H1 (cell line): ENCODE measurements around the gene FAM76B. TPM values are rescaled to one million over a fixed set of nuclear protein-coding genes. Genes with fewer than 3 reads are reported as not detected.

Source experiments
- CTCF ChIA-PET: fragments of 300-600 bp; sonication (Branson Sonifier 250); formaldehyde crosslinking; loops from one replicate; lab custom pipeline; 2021; ENCODE audit not compliant: partially characterized antibody; lab: Charles Lee
- POLR2A ChIA-PET: fragments of 300-600 bp; sonication (Branson Sonifier 250); formaldehyde crosslinking; loops from one replicate; lab custom pipeline; 2021; ENCODE audit warnings: inconsistent platforms; ENCODE audit not compliant: partially characterized antibody; lab: Charles Lee
- DNase-seq, 2 experiments: peaks; one replicate each; pipeline versions ENCODE4 v3.0.0 to v3.0.0-alpha.2; 2010 to 2022; ENCODE audit warnings: low spot score in 2 of 2, low read depth in 1 of 2, mixed read lengths in 1 of 2
- FAIRE-seq: peaks from 2 replicates; lab custom pipeline; 2011; peaks lifted over from hg19 to GRCh38; lab: Jason Lieb, UNC
- H2AFZ ChIP-seq: 2 replicates; pipeline ENCODE4 v1.8.1; 2012; ENCODE audit warnings: low read length, inconsistent platforms
- H2AK5ac ChIP-seq: 2 replicates; pipeline ENCODE4 v1.6.1; 2013; ENCODE audit warnings: low read depth, low read length
- H2BK120ac ChIP-seq: replicated peaks from 2 replicates; pipeline ENCODE3; 2013; ENCODE audit warnings: low read depth, low read length, inconsistent platforms
- H2BK12ac ChIP-seq: 2 replicates; pipeline ENCODE4 v1.6.1; 2013; ENCODE audit warnings: low read depth, low read length
- H2BK15ac ChIP-seq: 2 replicates; pipeline ENCODE4 v1.6.1; 2013; ENCODE audit warnings: low read length
- H2BK20ac ChIP-seq: 2 replicates; pipeline ENCODE4 v1.6.1; 2013; ENCODE audit warnings: low read length
- H2BK5ac ChIP-seq: 2 replicates; pipeline ENCODE4 v1.6.1; 2013; ENCODE audit warnings: low read depth, low read length
- H3K14ac ChIP-seq: 2 replicates; pipeline ENCODE4 v1.6.1; 2013; ENCODE audit warnings: inconsistent platforms; ENCODE audit not compliant: insufficient read length
- H3K18ac ChIP-seq: 2 replicates; pipeline ENCODE4 v1.6.1; 2013; ENCODE audit warnings: low read length; ENCODE audit errors: extremely low read depth
- H3K23ac ChIP-seq: 2 replicates; pipeline ENCODE4 v1.6.1; 2013; ENCODE audit warnings: inconsistent platforms; ENCODE audit not compliant: insufficient read length
- H3K23me2 ChIP-seq: 2 replicates; pipeline ENCODE4 v1.6.1; 2013; ENCODE audit warnings: low read depth, low read length
- H3K27ac ChIP-seq: 2 replicates; pipeline ENCODE4 v1.6.1; 2011; ENCODE audit warnings: low read depth, low read length, inconsistent platforms
- H3K27me3 ChIP-seq, 4 experiments: replicated peaks in 1 of 4; 1 replicate in 1 of 4; 2 replicates in 3 of 4; pipeline versions ENCODE4 v1.6.1 to v1.8.1; 2011 to 2013; ENCODE audit warnings: low read length in 3 of 4, mild to moderate bottlenecking in 3 of 4, inconsistent platforms in 2 of 4, mixed read lengths in 2 of 4, moderate library complexity in 1 of 4; ENCODE audit not compliant: control insufficient read depth in 3 of 4, insufficient read depth in 3 of 4; ENCODE audit errors: extremely low read depth in 1 of 4
- H3K36me3 ChIP-seq, 4 experiments: 2 replicates each; pipeline versions ENCODE4 v1.6.1 to v1.8.1; 2011 to 2013; ENCODE audit warnings: mild to moderate bottlenecking in 4 of 4, low read length in 3 of 4, moderate library complexity in 2 of 4, control low read depth in 1 of 4, inconsistent platforms in 1 of 4; ENCODE audit not compliant: insufficient read depth in 4 of 4, control insufficient read depth in 2 of 4
- H3K4ac ChIP-seq: replicated peaks from 2 replicates; pipeline ENCODE3; 2013; ENCODE audit warnings: low read length, low read depth, mixed read lengths, inconsistent platforms; ENCODE audit not compliant: insufficient read length
- H3K4me1 ChIP-seq, 4 experiments: replicated peaks in 1 of 4; 1 replicate in 1 of 4; 2 replicates in 3 of 4; pipeline versions ENCODE4 v1.6.1 to v1.8.1; 2011 to 2013; ENCODE audit warnings: low read length in 3 of 4, inconsistent platforms in 2 of 4, mixed read lengths in 1 of 4; ENCODE audit not compliant: insufficient read depth in 4 of 4, control insufficient read depth in 3 of 4
- H3K4me2 ChIP-seq, 2 experiments: 2 replicates each; pipeline versions ENCODE4 v1.6.1 to v1.8.1; 2011 to 2013; ENCODE audit warnings: low read depth in 2 of 2, low read length in 2 of 2, control low read depth in 1 of 2, inconsistent platforms in 1 of 2, mild to moderate bottlenecking in 1 of 2; ENCODE audit not compliant: insufficient read depth in 1 of 2
- H3K4me3 ChIP-seq, 4 experiments: fragments of 200-600, 300-600 bp in 1 of 4; sonication (generic), shearing (Covaris generic), sonication (Bioruptor Twin) in 1 of 4; 2 replicates each; pipeline versions ENCODE4 v1.5.1 to v1.8.1; 2011 to 2016; ENCODE audit warnings: low read length in 4 of 4, low read depth in 3 of 4, control low read depth in 2 of 4, inconsistent platforms in 2 of 4, mild to moderate bottlenecking in 2 of 4, mixed read lengths in 1 of 4, moderate library complexity in 1 of 4; ENCODE audit not compliant: insufficient read depth in 2 of 4; ENCODE audit errors: extremely low read depth in 1 of 4
- H3K56ac ChIP-seq: replicated peaks from 2 replicates; pipeline ENCODE3; 2013; ENCODE audit warnings: low read depth, mild to moderate bottlenecking, mixed read lengths, low read length, inconsistent platforms; ENCODE audit not compliant: insufficient read length
- H3K79me1 ChIP-seq: 2 replicates; pipeline ENCODE4 v1.6.1; 2013; ENCODE audit warnings: low read depth, low read length, control low read depth
- H3K79me2 ChIP-seq, 2 experiments: 2 replicates each; pipeline versions ENCODE4 v1.6.1 to v1.8.1; 2012 to 2013; ENCODE audit warnings: low read length in 2 of 2, mild to moderate bottlenecking in 2 of 2, inconsistent platforms in 1 of 2; ENCODE audit not compliant: insufficient read depth in 2 of 2, control insufficient read depth in 1 of 2
- H3K9ac ChIP-seq, 4 experiments: replicated peaks in 1 of 4; 1 replicate in 1 of 4; 2 replicates in 3 of 4; pipeline versions ENCODE4 v1.6.1 to v1.8.1; 2011 to 2013; ENCODE audit warnings: low read depth in 3 of 4, low read length in 3 of 4, control low read depth in 2 of 4, mild to moderate bottlenecking in 2 of 4, moderate library complexity in 2 of 4, inconsistent platforms in 1 of 4; ENCODE audit errors: extremely low read depth in 1 of 4
- H3K9me3 ChIP-seq, 2 experiments: 2 replicates each; pipeline versions ENCODE4 v1.6.1 to v1.8.1; 2012 to 2013; ENCODE audit warnings: mild to moderate bottlenecking in 2 of 2, moderate library complexity in 2 of 2, control low read depth in 1 of 2, inconsistent platforms in 1 of 2, low read depth in 1 of 2, low read length in 1 of 2, mixed read lengths in 1 of 2; ENCODE audit not compliant: insufficient read depth in 2 of 2
- H4K20me1 ChIP-seq, 2 experiments: replicated peaks in 1 of 2; 2 replicates each; pipeline versions ENCODE3 to v1.8.1; 2011 to 2013; ENCODE audit warnings: inconsistent platforms in 2 of 2, low read length in 2 of 2, mild to moderate bottlenecking in 1 of 2; ENCODE audit not compliant: insufficient read depth in 2 of 2, control insufficient read depth in 1 of 2
- H4K5ac ChIP-seq: 2 replicates; pipeline ENCODE4 v1.6.1; 2013; ENCODE audit warnings: low read length, low read depth, mixed read lengths, inconsistent platforms; ENCODE audit not compliant: insufficient read length
- H4K8ac ChIP-seq: 2 replicates; pipeline ENCODE4 v1.8.0; 2013; ENCODE audit warnings: mild to moderate bottlenecking, moderate library complexity, low read length, inconsistent platforms; ENCODE audit not compliant: insufficient read depth; ENCODE audit errors: extremely low read depth
- H4K91ac ChIP-seq: replicated peaks from 2 replicates; pipeline ENCODE3; 2013; ENCODE audit warnings: low read length, mixed read lengths, inconsistent platforms; ENCODE audit not compliant: insufficient read length
- BRCA1 ChIP-seq: IDR thresholded peaks from 2 replicates; pipeline ENCODE4 v1.6.1; 2012; ENCODE audit warnings: low read depth, low read length, improper control_type of control experiment
- POLR2A ChIP-seq, 2 experiments: IDR thresholded peaks; 1 replicate in 1 of 2; 2 replicates in 1 of 2; pipeline ENCODE4 v1.6.1; 2011; ENCODE audit warnings: low read depth in 2 of 2, low read length in 2 of 2, mild to moderate bottlenecking in 2 of 2; ENCODE audit errors: control extremely low read depth in 1 of 2
- RFX5 ChIP-seq: IDR thresholded peaks from 2 replicates; pipeline ENCODE4 v1.6.1; 2011; ENCODE audit warnings: low read depth, low read length, improper control_type of control experiment, borderline replicate concordance
- WGBS, 2 experiments: shearing (Covaris generic) in 1 of 2; methylation state at CpG; one replicate each; pipeline versions ENCODE4 v1.1.6 to v1.1.7; 2013 to 2015; ENCODE audit warnings: low lambda C conversion rate in 2 of 2, mixed read lengths in 2 of 2, inconsistent platforms in 1 of 2, low coverage in 1 of 2, missing lambda C conversion rate in 1 of 2; ENCODE audit not compliant: insufficient replicate concordance in 2 of 2, insufficient coverage in 1 of 2, insufficient read length in 1 of 2; ENCODE audit errors: extremely low coverage in 1 of 2, missing lambda C conversion rate in 1 of 2; 5-methylcytosine and 5-hydroxymethylcytosine counted together
- polyA plus RNA-seq, 7 experiments: library from polyadenylated mRNA; depleted of rRNA in 3 of 7; stranded (reverse) in 5 of 7; unstranded in 2 of 7; fragments of >200 nt in 5 of 7; fragments of 200-250 nt in 2 of 7; gene quantifications; 1 replicate in 5 of 7; 2 replicates in 1 of 7; 4 replicates in 1 of 7; pipeline versions ENCODE4 v1.2.1 to v1.2.3, GENCODE V29; 2011 to 2013; ENCODE audit warnings: missing spikeins in 2 of 7, mixed read lengths in 2 of 7
- total RNA-seq: library from RNA; stranded (reverse); fragmentation: NEBNext Ultra II Directional; extraction: Animal tissue kit (Norgen Biotek cat#: 25700); gene quantifications from 2 replicates; pipeline ENCODE4 v1.2.1, GENCODE V29; 2021

FAM76B gene
- total and polyA plus RNA-seq, 2 of the 8 experiments (the other 6 are each of a cell fraction or from before 2014, with no cell fraction given): 11.0 to 22.3 TPM

GRCh38 chr11:95793116-95793515, 3.5 kb upstream of the FAM76B start:
- CTCF ChIA-PET: interaction anchor here (0.5 to 3.1 kb wide), 3 partner anchors 42 to 634 kb away, joined by 3 to 9 read pairs (median 5); no protein-coding TSS in a partner anchor
- Histone ChIP-seq H3K9ac (no peak overlapping the region), H2BK20ac (no peak overlapping the region), H3K4ac (no peak overlapping the region), H3K79me2 (peaks cover 18 to 83% of the 10 kb centered on the region in 2 experiments), H3K18ac (no peak overlapping the region), H2BK12ac (no peak overlapping the region), H2AK5ac (no peak overlapping the region), H4K20me1 (peaks cover 2 to 7% of the 10 kb centered on the region in 2 experiments), H4K8ac (no peak overlapping the region), H2AFZ (no peak overlapping the region), H3K27me3 (no peaks in the 10 kb centered on the region), H3K79me1 (peaks cover 4% of the 10 kb centered on the region; the same call in 1 of the 2 replicates), H3K4me3 (no peak overlapping the region), H2BK120ac (no peak overlapping the region), H3K23me2 (peaks cover 6% of the 10 kb centered on the region), H3K23ac (no peak overlapping the region), H3K4me1 (peaks cover 0 to 9% (median 0%) of the 10 kb centered on the region in 4 experiments; a peak in 1 of 7 replicates), H4K5ac (no peak overlapping the region), H2BK5ac (no peak overlapping the region), H3K36me3 (no peaks in the 10 kb centered on the region; a peak in 1 of 8 replicates), H3K27ac (no peak overlapping the region), H3K56ac (no peak overlapping the region), H3K9me3 (no peaks in the 10 kb centered on the region), H3K14ac (no peak overlapping the region), H4K91ac (no peak overlapping the region), H3K4me2 (no peak overlapping the region; a peak in 1 of 4 replicates), H2BK15ac (no peak overlapping the region)
- 83% methylated on average over 4 of the region's 4 CpGs; no CpG with 5 or more reads in 1 of the 2 experiments for WGBS, 2 experiments
- POLR2A ChIA-PET: no interaction called here
- no peak for FAIRE-seq
- no peak for DNase-seq
- TF ChIP-seq BRCA1 (no peak), RFX5 (no peak), POLR2A (IDR thresholded peaks at IDR 0.05; ENCODE audit: control extremely low read depth in 1 of 2, low read depth in 2 of 2, low read length in 2 of 2) (no peak)
